ENCODE data around the gene EXOSC7.

The EXOSC7 gene

GRCh38 chr3:45056608-45057301 lies 80.7 kb downstream of the EXOSC7 start:
- DNase-seq = no peak

GRCh38 chr3:45057557-45057956 lies 81.5 kb downstream of the EXOSC7 start:
- no peak for DNase-seq

DNA sequence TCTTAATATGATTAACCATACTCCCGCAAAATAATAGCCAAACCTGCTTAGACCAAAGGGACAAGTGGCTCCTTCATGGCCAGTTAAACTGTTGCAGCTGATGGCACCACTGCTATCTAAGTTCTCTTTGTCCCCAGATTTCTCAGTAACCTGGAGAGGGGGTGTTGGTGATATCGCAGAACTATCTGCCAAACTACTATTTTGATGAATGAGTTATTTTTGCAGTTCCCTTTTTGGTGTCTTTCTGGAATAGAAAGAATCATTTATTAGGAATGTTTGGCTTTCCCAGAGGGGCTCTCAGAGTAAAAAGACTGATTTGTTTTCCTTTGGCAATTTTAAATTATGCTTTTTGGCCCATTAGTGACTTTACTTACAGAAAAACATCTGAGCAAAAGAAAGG lies 83.1 kb downstream of the EXOSC7 start:
- no peak for DNase-seq

DNA sequence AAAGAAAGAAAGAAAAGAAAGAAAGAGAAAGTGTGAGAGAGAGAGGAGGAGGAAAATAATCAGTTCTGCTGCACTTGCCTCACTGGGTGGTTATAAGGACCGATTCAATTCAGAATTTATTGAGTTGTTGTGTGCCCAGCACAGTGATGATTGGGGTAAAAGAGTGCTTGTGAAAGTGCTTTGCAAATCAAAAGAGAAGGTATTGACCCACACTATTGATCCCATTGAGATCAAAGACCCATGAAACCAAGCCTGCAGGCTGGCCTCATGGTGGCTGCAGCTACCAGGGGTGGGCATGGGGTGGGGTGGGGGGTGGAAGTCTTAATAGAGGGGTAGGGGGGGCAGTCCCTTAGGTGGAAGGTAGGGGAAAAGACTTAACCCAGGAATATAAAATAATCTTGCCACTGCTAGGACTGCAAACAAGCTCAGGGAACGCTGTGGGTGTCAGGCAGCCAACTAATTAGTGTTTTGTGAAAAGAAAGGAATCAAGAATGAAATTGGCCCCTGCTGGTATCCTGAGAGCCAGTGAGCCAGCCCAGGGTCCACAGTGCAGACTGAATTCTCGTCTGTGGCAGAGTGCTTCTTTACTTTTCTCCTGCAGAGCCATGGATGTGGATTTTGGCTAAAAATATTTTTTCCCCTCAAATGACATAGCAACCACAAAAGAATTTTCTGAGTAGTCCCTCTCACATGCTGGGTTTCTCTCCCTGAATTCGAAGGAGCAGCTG lies 84.3 kb downstream of the EXOSC7 start:
- no peak for DNase-seq

Data from NCI-H446 treated with DMSO at 0.1 percent for 48 hours (cell line).